OCI-LY7 (cell line): ENCODE measurements around the gene PLCXD1. TPM values are rescaled to one million over a fixed set of nuclear protein-coding genes. Genes with fewer than 3 reads are reported as not detected.

Experiments used
- BruUV-seq: library from RNA; stranded (reverse); fragments of 400-500 nt; replicated peaks from 2 replicates; lab custom pipeline; 2021; lab: Mats Ljungman, UMichigan
- CTCF ChIA-PET: fragments of 300-600 bp; sonication (Branson Sonifier 250); formaldehyde crosslinking; loops from one replicate; lab custom pipeline; 2022; ENCODE audit warnings: antibody characterized with exemption; ENCODE audit not compliant: unreplicated experiment; lab: Charles Lee
- POLR2A ChIA-PET: fragments of 300-600 bp; sonication (Branson Sonifier 250); formaldehyde crosslinking; loops from one replicate; lab custom pipeline; 2022; ENCODE audit warnings: antibody characterized with exemption; lab: Charles Lee
- DNase-seq: peaks from one replicate; pipeline ENCODE4 v3.0.0-alpha.2; 2015; ENCODE audit warnings: low spot score
- H2AFZ ChIP-seq: fragments of 200-600 bp; sonication (generic), shearing (Covaris generic); 2 replicates; pipeline ENCODE4 v1.6.1; 2014; ENCODE audit warnings: mild to moderate bottlenecking, antibody characterized with exemption, low read length, moderate library complexity
- H3K27ac ChIP-seq: fragments of 200-600 bp; sonication (generic); 2 replicates; pipeline ENCODE4 v1.5.1; 2014; ENCODE audit warnings: mixed run types, low read depth, mild to moderate bottlenecking, moderate library complexity, low read length, inconsistent platforms; ENCODE audit not compliant: poor library complexity, severe bottlenecking
- H3K36me3 ChIP-seq: fragments of 200-600 bp; sonication (generic); 2 replicates; pipeline ENCODE4 v1.6.1; 2014; ENCODE audit warnings: mild to moderate bottlenecking, antibody characterized with exemption, low read length, moderate library complexity, mixed read lengths; ENCODE audit not compliant: insufficient read depth
- H3K4me1 ChIP-seq: fragments of 200-600 bp; sonication (generic); 2 replicates; pipeline ENCODE4 v1.5.1; 2014; ENCODE audit warnings: mild to moderate bottlenecking, low read length; ENCODE audit not compliant: insufficient read depth, poor library complexity, severe bottlenecking
- H3K4me2 ChIP-seq: fragments of 200-600 bp; sonication (generic); 2 replicates; pipeline ENCODE4 v1.6.1; 2014; ENCODE audit warnings: mild to moderate bottlenecking, low read length
- H3K4me3 ChIP-seq: fragments of 200-600 bp; sonication (generic); 2 replicates; pipeline ENCODE4 v1.5.1; 2014; ENCODE audit warnings: mild to moderate bottlenecking, low read depth, low read length; ENCODE audit not compliant: poor library complexity, severe bottlenecking
- H3K79me2 ChIP-seq: fragments of 200-600 bp; sonication (generic); 2 replicates; pipeline ENCODE4 v1.6.1; 2016; ENCODE audit warnings: low read depth, mild to moderate bottlenecking, low read length, moderate library complexity, mixed read lengths; ENCODE audit not compliant: insufficient read depth
- H3K9me2 ChIP-seq: fragments of 200-600 bp; sonication (generic); 2 replicates; pipeline ENCODE4 v1.6.1; 2016; ENCODE audit warnings: mild to moderate bottlenecking, low read length, mixed read lengths; ENCODE audit not compliant: insufficient read depth
- H3K9me3 ChIP-seq: fragments of 200-600 bp; sonication (generic); 2 replicates; pipeline ENCODE4 v1.6.1; 2014; ENCODE audit warnings: mild to moderate bottlenecking, mixed run types, low read length, mixed read lengths
- H4K20me1 ChIP-seq: fragments of 200-600 bp; sonication (generic); 2 replicates; pipeline ENCODE4 v1.6.1; 2014; ENCODE audit warnings: mild to moderate bottlenecking, antibody characterized with exemption, low read length, moderate library complexity, mixed read lengths; ENCODE audit not compliant: insufficient read depth
- CTCF ChIP-seq: fragments of 200-600 bp; sonication (generic); conservative IDR thresholded peaks from 2 replicates; pipeline ENCODE4 v1.5.1; 2014; ENCODE audit warnings: mild to moderate bottlenecking, antibody characterized with exemption, low read length, moderate library complexity, mixed read lengths
- EZH2phosphoT487 ChIP-seq: fragments of 200-600 bp; sonication (generic); IDR thresholded peaks from 2 replicates; pipeline ENCODE4 v1.6.1; 2018; ENCODE audit warnings: low read depth, borderline replicate concordance, mild to moderate bottlenecking, mixed run types, antibody characterized with exemption, low read length, moderate library complexity, mixed read lengths
- intact Hi-C: fragments of 100-400 bp; cut with micrococcal nuclease; formaldehyde crosslinking; loops from one replicate; pipeline ENCODE4 v1.10.0; 2022; ENCODE audit not compliant: unreplicated experiment
- total RNA-seq, 2 experiments: library from RNA; depleted of rRNA in 1 of 2; stranded (reverse); fragments of >200 nt in 1 of 2; shearing (Covaris generic) in 1 of 2; gene quantifications; 2 replicates each; pipeline ENCODE4 v1.2.3, GENCODE V29; 2014 to 2022

The PLCXD1 gene
- total RNA-seq, 2 experiments from 2014 or later: 86.0 to 133 TPM

GRCh38 chrX:258291-259040 lies 22.7 kb upstream of the PLCXD1 start:
- intact Hi-C loops: no loop called here
- Histone ChIP-seq H2AFZ (no peak overlapping the region), H3K36me3 (no peaks in the 10 kb centered on the region), H3K4me1 (no peaks in the 10 kb centered on the region), H4K20me1 (no peaks in the 10 kb centered on the region), H3K27ac (no peak overlapping the region), H3K79me2 (no peaks in the 10 kb centered on the region), H3K4me2 (no peak overlapping the region), H3K9me2 (no peaks in the 10 kb centered on the region), H3K9me3 (no peaks in the 10 kb centered on the region), H3K4me3 (no peak overlapping the region)
- ChIA-PET CTCF (no interaction called here), POLR2A (no interaction called here)
- no TSS peak for BruUV-seq
- TF ChIP-seq CTCF: no peak
- TF ChIP-seq EZH2phosphoT487: no peak
- no peak for DNase-seq

- H3K4me1 ChIP-seq: no peaks in the 10 kb centered on the region
- H3K79me2 ChIP-seq: no peaks in the 10 kb centered on the region
- H3K36me3 ChIP-seq: no peaks in the 10 kb centered on the region
- H3K9me2 ChIP-seq: no peaks in the 10 kb centered on the region
- H3K4me2 ChIP-seq: no peak overlapping the region; the same call in 1 of the 2 replicates
- intact Hi-C loops: no loop called here
- no peak for DNase-seq
- ChIA-PET POLR2A (no interaction called here), CTCF (no interaction called here)
- no peak overlapping the region for H3K27ac ChIP-seq
- no peaks in the 10 kb centered on the region for H3K9me3 ChIP-seq
- no peak overlapping the region for H2AFZ ChIP-seq
- H4K20me1 ChIP-seq: no peaks in the 10 kb centered on the region
- no peak overlapping the region for H3K4me3 ChIP-seq
- BruUV-seq: no TSS peak
- TF ChIP-seq CTCF (no peak), EZH2phosphoT487 (no peak)
Measured at GRCh38 chrX:259692-260355, 21.4 kb upstream of the PLCXD1 start.
